Lower leg skin (tissue), 3 donors: ENCODE measurements around the gene PLD1.

Experiments used
- POLR2A ChIP-seq, 2 donors: fragments of 450-650 bp; IDR thresholded peaks; one replicate each; pipeline ENCODE4 v1.6.1; 2016 to 2017; ENCODE audit warnings: antibody characterized with exemption in 2 of 2, mild to moderate bottlenecking in 1 of 2, moderate library complexity in 1 of 2
- TF ChIP-seq, protein P1 (sequence below), 3 donors: fragments of 450-650 bp; IDR thresholded peaks; one replicate each; pipeline ENCODE4 v1.5.1; 2016; ENCODE audit warnings: antibody characterized with exemption in 3 of 3, mild to moderate bottlenecking in 3 of 3, moderate library complexity in 2 of 3

DNA sequence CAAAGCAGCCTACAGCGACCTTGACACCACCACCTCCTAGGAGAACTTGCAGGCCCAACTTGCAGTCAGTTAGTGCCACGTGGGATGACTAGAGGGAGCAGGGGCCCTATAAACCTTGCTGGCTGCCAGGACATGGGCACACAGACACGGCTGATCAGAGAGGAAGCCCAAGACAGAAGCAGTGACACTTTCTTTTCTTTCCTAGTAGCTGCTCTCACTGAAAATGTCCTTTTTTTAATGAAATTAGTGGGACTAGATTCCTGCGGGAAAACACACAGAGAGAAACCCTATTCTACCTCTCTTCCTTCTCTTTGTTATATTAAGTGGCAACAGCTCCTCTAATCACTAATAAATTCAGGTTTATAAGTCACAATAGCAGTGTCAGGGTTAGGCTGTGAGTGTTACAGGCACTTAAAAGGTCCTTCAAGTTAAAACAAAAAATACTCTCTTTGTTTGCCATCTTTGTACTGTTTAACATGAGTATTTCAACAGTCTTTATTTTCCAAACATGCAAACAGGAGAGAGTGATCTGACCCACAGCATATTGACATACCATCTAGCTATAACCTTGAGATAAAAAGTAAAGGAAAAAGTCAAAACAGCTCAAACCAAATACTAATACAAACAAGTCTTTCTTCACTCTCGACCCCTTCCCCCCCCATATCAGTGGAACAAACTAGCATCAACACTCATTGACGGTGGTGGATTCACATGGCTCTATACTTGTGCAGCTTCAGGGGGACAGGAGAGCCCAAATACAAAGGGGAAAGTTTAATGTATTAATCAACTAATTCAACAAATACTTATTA, 30.7 kb upstream of the PLD1 start:
- TF ChIP-seq, protein P1, sequence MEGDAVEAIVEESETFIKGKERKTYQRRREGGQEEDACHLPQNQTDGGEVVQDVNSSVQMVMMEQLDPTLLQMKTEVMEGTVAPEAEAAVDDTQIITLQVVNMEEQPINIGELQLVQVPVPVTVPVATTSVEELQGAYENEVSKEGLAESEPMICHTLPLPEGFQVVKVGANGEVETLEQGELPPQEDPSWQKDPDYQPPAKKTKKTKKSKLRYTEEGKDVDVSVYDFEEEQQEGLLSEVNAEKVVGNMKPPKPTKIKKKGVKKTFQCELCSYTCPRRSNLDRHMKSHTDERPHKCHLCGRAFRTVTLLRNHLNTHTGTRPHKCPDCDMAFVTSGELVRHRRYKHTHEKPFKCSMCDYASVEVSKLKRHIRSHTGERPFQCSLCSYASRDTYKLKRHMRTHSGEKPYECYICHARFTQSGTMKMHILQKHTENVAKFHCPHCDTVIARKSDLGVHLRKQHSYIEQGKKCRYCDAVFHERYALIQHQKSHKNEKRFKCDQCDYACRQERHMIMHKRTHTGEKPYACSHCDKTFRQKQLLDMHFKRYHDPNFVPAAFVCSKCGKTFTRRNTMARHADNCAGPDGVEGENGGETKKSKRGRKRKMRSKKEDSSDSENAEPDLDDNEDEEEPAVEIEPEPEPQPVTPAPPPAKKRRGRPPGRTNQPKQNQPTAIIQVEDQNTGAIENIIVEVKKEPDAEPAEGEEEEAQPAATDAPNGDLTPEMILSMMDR (IDR thresholded peaks at IDR 0.05) = no peak
- TF ChIP-seq POLR2A (IDR thresholded peaks at IDR 0.05) = no peak
